HG03097 (cell line): ENCODE data around the gene BMF.
"Not testable (repeated sequence)": the region's sequence is repeated elsewhere in the genome, so short reads cannot be mapped to it uniquely, and the experiment has no call there.

Experiments
- ATAC-seq: cut with Tn5 transposase; IDR thresholded peaks from one replicate; pipeline ENCODE4 v1.9.1; 2021; ENCODE audit not compliant: unreplicated experiment, low FRiP score

The BMF gene

GRCh38 chr15:40128766-40129660 is 20.3 kb upstream of the BMF start:
- no peak for ATAC-seq

GRCh38 chr15:40125950-40126349 is 17.3 kb upstream of the BMF start:
- ATAC-seq, result no peak

GRCh38 chr15:40124807-40125285 is 16.2 kb upstream of the BMF start:
- ATAC-seq, result not testable (repeated sequence)

- ATAC-seq, result not testable (repeated sequence)
These were observed 15.7 kb upstream of the BMF start for GRCh38 chr15:40124333-40124732.

- not testable (repeated sequence) for ATAC-seq
These were observed 15.2 kb upstream of the BMF start for GRCh38 chr15:40123863-40124262.

- ATAC-seq, result not testable (repeated sequence)
These were observed 14.3 kb upstream of the BMF start for GRCh38 chr15:40122989-40123388.

- ATAC-seq, result no peak
These were observed 13.4 kb upstream of the BMF start for GRCh38 chr15:40121911-40122638.

GRCh38 chr15:40118473-40118872 is 9.8 kb upstream of the BMF start:
- ATAC-seq, result no peak

- peak; percentile 88 for ATAC-seq
These were observed 7.0 kb upstream of the BMF start for GRCh38 chr15:40115670-40116093.

GRCh38 chr15:40115106-40115505 is 6.4 kb upstream of the BMF start:
- not testable (repeated sequence) for ATAC-seq

- ATAC-seq, result no peak
These were observed 5.5 kb upstream of the BMF start for GRCh38 chr15:40114218-40114617.

- no peak for ATAC-seq
These were observed 4.1 kb upstream of the BMF start for GRCh38 chr15:40112789-40113188.

- ATAC-seq, result no peak
These were observed 3.2 kb upstream of the BMF start for GRCh38 chr15:40111888-40112287.

- ATAC-seq, result no peak
These were observed 2.3 kb upstream of the BMF start for GRCh38 chr15:40110866-40111550.

- no peak for ATAC-seq
These were observed 421 bp downstream of the BMF start for GRCh38 chr15:40108061-40108854.

GRCh38 chr15:40106203-40107161 is 2.2 kb downstream of the BMF start:
- ATAC-seq, result no peak

- no peak for ATAC-seq
These were observed 3.0 kb downstream of the BMF start for GRCh38 chr15:40105517-40106202.

- ATAC-seq, result no peak
These were observed 3.7 kb downstream of the BMF start for GRCh38 chr15:40104865-40105516.
